ENCODE data around the gene PEX5L. TPM values are rescaled to one million over a fixed set of nuclear protein-coding genes. Genes with fewer than 3 reads are reported as not detected.

Gene PEX5L
- total RNA-seq, 4 donors from 2014 or later: 0.13 to 2.0 TPM; not detected in 2

GRCh38 chr3:179921500-179921899 is 115.2 kb downstream of the PEX5L start:
- Histone ChIP-seq H3K27ac (no peak overlapping the region), H3K27me3 (no peaks in the 10 kb centered on the region), H3K4me3 (replicated peaks in 1 of 3) (no peak overlapping the region), H3K9me3 (no peaks in the 10 kb centered on the region), H3K4me1 (no peaks in the 10 kb centered on the region), H3K36me3 (no peaks in the 10 kb centered on the region)
- 72 to 73% methylated on average over 4 of the region's 4 CpGs for whole genome bisulfite sequencing, 2 donors
- no peak for DNase-seq
- intact Hi-C loops (cut with DNase I): no loop called here
- no peak for TF ChIP-seq POLR2A (IDR thresholded peaks at IDR 0.05)

- Histone ChIP-seq H3K36me3 (no peaks in the 10 kb centered on the region), H3K4me3 (replicated peaks in 1 of 3) (no peak overlapping the region), H3K9me3 (no peaks in the 10 kb centered on the region), H3K27ac (no peak overlapping the region), H3K4me1 (no peaks in the 10 kb centered on the region), H3K27me3 (no peaks in the 10 kb centered on the region)
- intact Hi-C loops (cut with DNase I): no loop called here
- DNase-seq: no peak
- 63 to 74% methylated on average over 4 of the region's 4 CpGs for WGBS, 2 donors
- TF ChIP-seq POLR2A (IDR thresholded peaks at IDR 0.05): no peak
- no peak for TF ChIP-seq CTCF (IDR thresholded peaks at IDR 0.05)
Measured at GRCh38 chr3:179907784-179908482, 128.8 kb downstream of the PEX5L start.

- TF ChIP-seq CTCF (IDR thresholded peaks at IDR 0.05): no peak
- no peak for TF ChIP-seq POLR2A (IDR thresholded peaks at IDR 0.05)
- DNase-seq: no peak
- H3K27me3 ChIP-seq: no peaks in the 10 kb centered on the region
- intact Hi-C loops (cut with DNase I): no loop called here
- no peaks in the 10 kb centered on the region for H3K4me1 ChIP-seq
- no peak overlapping the region for H3K4me3 ChIP-seq (replicated peaks in 1 of 3)
- 61 to 65% methylated on average over 10 of the region's 10 CpGs for WGBS, 2 donors
- H3K27ac ChIP-seq: no peak overlapping the region
- H3K36me3 ChIP-seq: no peaks in the 10 kb centered on the region
- no peaks in the 10 kb centered on the region for H3K9me3 ChIP-seq
Measured at GRCh38 chr3:179902061-179902460, 134.7 kb downstream of the PEX5L start.

- no peak overlapping the region for H3K27ac ChIP-seq
- no peaks in the 10 kb centered on the region for H3K27me3 ChIP-seq
- TF ChIP-seq CTCF (IDR thresholded peaks at IDR 0.05): no peak
- no peak for TF ChIP-seq POLR2A (IDR thresholded peaks at IDR 0.05)
- H3K4me3 ChIP-seq (replicated peaks in 1 of 3): no peak overlapping the region
- intact Hi-C loops (cut with DNase I): no loop called here
- DNase-seq: no peak
- H3K9me3 ChIP-seq: no peaks in the 10 kb centered on the region
- no peaks in the 10 kb centered on the region for H3K36me3 ChIP-seq
- no peaks in the 10 kb centered on the region for H3K4me1 ChIP-seq
- 14 to 21% methylated on average over 2 of the region's 2 CpGs for WGBS, 2 donors
Measured at GRCh38 chr3:179898024-179898423, 138.7 kb downstream of the PEX5L start.

- 87 to 92% methylated on average over 4 of the region's 4 CpGs for WGBS, 2 donors
- no peak for TF ChIP-seq CTCF (IDR thresholded peaks at IDR 0.05)
- TF ChIP-seq POLR2A (IDR thresholded peaks at IDR 0.05): no peak
- H3K36me3 ChIP-seq: no peaks in the 10 kb centered on the region
- DNase-seq: no peak
- H3K9me3 ChIP-seq: no peaks in the 10 kb centered on the region
- no peaks in the 10 kb centered on the region for H3K4me1 ChIP-seq
- H3K27me3 ChIP-seq: no peaks in the 10 kb centered on the region
- H3K27ac ChIP-seq: no peak overlapping the region
- intact Hi-C loops (cut with DNase I): no loop called here
- no peak overlapping the region for H3K4me3 ChIP-seq (replicated peaks in 1 of 3)
Measured at GRCh38 chr3:179897231-179897630, 139.5 kb downstream of the PEX5L start.
